IPS DF 19.7 (cell line): ENCODE data around the gene OSBPL10.

Source experiments
- DNase-seq: peaks from one replicate; pipeline ENCODE4 v3.0.0-alpha.2; 2013; ENCODE audit warnings: low read depth, low spot score

The OSBPL10 gene

DNA sequence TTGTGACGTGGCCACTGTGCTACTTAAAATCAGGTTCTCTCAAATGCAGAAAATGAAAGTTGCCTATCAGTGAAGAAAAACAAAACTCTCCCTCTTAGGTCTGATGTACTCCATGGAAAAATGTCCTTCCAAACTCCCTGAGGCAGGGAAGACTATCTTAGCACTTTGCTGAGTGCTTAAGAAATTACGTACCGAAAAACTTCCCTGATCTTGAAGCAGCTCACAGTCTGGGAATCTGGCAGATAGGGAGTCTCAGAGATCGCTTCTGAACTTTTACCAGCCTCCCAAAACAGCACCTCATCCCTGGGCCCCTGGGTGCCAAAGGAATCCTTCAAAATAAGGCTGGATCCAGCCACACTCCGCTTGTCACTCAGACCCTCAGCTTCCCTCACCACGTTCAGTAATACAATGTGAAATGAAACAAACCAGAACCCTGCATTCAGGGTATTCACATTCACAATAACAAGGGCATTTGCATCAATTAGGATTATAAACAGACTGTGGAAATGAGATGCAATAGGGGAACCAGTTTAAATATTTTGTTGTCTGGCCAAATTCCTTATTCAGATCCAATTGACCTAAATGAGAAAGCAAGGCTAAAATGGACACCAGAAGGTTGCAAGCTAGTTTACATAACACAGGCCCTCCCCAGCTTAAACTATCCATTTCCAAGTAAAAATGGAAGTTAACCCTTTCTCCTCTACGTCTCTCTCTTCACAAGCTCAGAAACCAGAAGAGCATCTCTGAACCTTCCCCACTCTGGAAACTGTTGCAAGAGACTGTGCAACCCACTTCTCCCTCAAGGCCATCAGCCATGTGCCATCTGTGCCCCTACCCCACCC lies 20.9 kb downstream of the OSBPL10 start:
- DNase-seq, result no peak

DNA sequence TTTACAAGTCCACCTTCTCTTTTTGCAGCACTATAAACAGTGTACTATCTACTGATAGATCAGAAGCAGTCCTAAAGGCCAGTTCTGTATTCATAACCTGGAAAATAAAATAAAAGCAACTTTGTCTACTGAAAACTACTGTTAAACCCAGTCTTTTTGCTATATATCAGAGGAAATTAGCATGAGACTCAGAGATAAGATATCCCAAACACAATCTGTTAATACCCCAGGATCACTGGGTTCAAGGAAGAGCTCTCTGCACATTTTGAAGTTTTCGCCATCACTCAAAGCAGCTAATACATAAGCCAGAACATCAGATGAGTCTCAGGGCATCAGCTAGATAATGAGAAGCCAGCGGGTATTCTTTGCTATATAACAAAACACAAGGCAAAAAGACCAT lies 21.8 kb downstream of the OSBPL10 start:
- no peak for DNase-seq

DNA sequence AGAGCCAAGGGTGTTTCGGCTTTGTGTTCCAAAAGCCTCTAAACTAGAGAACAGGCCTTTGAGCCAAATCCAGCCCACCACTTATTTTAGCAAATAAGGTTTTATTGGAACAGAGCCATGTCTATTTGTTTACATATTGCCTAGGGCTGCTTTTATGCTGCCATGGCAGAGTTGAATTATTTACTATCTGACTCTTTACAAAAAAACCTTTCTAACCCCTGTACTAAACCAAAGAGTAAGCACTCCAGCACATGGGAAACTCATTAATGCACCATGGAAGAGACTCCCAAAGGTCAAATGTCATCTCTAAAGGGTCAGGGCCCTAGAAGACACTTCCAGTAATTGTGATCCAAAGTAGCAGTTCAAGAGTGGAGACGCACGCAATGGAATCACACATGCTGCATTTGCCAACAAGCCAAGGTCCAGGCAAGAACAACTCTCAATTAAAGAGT lies 22.3 kb downstream of the OSBPL10 start:
- DNase-seq, result no peak

DNA sequence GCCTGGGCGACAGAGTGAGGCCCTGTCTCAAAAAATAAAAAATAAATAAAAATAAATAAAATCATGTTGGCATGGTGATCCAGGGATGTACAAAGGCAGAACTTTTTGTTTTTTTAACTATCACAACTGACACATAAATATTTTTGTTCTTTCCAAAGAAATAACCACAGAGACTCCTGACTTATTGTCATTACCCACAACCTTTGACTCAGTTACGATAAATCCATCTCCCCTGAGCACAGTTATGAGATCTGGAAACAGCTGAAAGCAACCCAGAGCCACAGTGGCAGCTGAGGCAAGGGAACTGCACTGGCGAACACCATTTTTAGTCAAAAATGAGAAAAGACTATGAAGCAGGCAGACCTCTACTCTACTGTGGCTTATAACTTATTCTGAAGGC lies 24.0 kb downstream of the OSBPL10 start:
- DNase-seq, result no peak

DNA sequence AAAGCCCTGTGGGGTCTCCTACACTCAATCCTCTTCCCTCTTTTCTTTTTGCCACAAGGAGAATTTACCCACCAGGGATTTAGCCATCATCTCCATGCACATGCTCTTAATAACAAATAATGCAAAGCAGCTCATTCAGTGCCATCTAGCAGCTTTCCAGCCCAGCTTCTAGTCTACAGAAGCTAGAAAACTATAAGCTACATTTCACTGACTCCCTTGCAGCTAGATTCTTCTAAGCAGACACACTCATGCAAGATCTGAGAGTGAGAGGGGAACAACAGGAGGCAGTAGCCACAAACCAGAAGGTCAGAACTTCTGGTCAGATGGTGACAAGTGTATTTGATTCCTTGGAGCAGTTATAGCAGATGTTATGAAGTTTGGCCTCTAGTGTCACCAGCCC lies 25.5 kb downstream of the OSBPL10 start:
- no peak for DNase-seq

DNA sequence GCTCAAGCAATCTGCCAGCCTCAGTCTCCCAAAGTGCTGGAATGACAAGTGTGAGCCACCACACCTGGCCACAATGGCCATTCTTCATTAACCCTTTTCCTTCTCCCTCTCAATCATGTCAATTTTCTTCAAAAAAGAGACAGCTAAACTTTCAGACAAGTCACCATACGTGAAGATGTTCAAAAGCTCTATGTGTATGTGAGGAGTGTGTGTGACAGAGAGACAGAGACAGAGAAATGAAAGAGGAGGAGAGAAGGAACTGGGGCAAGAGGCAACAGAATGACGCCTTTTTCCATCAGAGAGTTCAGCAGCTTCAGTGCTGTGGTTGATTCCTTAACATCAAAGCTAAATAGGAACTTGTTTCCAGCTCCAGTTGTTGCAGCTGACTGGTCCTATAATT lies 27.4 kb downstream of the OSBPL10 start:
- no peak for DNase-seq

DNA sequence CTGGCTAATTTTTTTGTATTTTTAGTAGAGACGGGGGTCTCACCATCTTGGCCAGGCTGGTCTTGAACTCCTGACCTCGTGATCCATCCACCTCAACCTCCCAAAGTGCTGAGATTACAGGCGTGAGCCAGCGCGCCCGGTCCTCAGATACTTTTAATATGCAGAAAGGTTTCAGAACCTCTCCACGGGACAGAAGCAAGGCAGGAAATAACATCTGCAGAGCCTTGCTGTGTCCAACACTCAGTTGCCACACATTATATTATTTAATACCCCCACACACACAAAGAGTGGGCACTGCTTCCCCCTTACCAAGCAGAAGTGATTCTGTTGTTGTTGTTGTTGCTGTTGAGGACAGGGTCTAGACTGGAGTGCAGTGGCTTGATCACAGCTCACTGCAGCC lies 28.0 kb downstream of the OSBPL10 start:
- DNase-seq, result no peak

DNA sequence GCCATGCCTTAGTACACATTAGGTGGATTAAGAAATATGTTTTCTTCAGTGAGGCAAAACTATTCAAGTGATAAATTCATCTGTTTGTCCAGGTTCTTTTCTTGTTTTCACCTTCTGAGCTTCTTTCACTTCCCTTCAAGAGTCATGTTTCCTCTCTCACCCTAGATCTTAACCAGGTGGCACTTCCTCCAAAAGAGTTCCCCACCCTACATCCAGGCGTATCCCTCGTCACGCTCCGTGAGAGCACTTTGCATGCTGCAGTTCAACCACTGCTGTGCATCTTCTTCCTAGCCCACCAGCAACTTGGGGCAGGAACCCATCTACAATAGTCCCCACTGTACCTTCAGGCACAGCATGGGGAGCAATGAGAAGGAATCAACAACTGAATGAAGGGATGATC lies 28.9 kb downstream of the OSBPL10 start:
- no peak for DNase-seq

DNA sequence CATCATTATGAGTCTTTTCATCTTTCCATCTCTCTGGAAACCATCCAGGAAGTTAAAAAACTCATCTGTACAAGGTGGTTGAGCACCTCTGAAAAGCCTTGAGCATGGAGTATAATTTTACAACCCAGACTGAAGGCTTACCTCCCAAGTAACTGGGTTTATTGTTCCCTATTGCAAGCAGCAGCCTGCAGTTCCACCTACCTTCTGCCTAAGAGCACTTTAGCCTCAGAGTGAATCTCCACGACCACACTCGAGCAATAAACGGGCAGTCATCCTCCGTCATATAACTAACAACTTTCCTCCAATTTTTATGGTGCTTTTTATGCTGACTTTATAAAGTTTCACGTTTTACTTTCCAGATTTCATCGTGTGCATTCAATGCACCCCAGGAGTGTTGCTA lies 32.8 kb downstream of the OSBPL10 start:
- no peak for DNase-seq

DNA sequence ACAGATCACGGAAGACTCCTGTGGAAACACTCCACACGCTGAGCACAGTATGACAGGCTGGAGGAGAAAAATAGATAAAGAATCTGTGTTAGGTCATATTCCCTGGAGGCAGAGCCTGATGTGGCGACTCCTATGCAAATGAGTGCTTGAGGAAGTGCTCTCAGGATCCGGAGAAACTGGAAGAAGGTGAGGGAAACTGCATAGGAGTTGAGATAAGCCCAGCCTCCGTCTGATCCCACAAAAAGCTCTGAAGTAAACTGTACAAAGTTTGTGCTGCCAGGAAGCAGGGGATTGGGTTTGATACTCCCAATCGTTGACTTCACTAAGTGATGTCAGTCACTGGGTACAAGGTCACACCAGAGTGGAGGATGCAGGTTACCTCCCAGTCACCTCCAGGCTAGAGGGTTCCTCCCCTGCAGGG lies 33.4 kb downstream of the OSBPL10 start:
- no peak for DNase-seq

DNA sequence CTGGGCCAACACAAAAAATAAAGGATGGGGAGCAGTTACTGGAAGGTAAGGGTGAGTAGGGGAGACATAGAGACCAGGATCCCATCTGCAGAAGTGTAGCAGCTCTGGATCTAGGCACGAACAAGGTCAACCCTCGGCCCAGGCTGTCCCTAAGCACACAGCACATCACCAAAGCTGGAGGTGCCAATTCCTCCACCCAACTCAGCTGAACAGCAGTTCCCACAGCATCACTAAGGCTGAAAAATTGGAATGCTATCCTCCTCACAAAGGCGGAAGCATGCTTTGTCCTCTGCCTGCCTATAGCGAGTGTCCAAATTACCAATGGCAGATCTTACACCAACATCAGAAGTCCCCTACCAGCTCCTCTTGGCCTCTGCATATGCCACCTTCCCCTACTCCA lies 33.9 kb downstream of the OSBPL10 start:
- DNase-seq, result no peak

DNA sequence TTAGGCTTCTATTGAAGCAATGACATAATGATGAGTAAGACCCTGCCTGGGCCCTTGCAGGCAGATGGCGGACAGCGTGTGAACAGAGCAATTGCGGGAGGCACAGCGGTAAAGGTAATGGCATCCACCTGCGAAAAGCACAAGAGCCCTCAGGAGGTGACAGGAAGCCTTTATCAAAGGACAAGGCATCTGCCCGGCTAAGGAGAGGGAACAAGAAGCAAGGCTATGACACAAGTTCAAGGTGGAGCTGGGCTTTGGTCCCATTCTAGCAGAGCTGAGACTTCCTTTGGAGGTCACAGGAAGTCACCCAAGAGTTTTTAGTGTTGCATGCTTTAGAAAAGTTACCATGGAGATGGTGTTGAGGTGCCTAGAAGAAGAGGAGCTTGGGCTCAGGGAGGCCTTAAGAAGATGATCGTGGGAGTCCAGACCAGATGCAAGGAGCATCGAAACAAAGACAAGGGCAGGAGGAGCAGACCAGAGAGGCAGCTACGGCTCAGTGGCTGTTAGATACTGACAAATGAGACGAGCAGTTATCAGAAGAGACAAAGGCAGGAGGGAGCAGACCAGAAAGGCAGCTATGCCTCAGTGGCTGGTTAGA lies 34.5 kb downstream of the OSBPL10 start:
- DNase-seq, result no peak

DNA sequence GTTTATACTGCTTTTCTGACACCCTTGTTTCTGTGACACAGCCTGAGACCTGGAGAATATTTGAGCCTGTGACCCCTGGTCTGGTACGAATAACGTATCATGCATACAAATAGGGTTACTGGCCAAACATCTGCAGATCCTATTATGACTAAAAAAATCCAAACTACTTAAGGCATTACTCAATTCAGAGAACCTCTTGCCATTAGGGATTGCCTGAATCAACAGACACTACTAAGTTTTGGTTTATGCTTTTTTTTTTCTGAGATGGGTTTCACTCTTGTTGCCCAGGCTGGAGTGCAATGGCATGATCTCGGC lies 35.4 kb downstream of the OSBPL10 start:
- DNase-seq, result no peak

DNA sequence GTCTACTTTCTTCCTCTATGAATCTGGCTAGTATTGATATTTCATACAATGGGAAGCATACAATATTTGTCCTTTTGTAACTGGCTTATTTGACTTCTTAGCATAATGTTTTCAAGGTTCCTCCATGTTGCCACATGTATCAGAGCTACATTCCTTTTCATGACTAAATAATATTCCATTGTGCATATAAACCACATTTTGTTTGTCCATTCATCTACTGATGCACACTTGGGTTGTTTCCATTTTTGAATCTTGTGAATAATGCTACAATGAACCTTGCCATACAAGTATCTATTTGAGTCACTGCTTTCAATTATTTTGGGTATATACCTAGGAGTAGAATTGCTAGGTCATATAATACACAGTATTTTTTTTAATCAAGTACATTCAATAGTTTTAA lies 38.0 kb downstream of the OSBPL10 start:
- DNase-seq, result no peak

DNA sequence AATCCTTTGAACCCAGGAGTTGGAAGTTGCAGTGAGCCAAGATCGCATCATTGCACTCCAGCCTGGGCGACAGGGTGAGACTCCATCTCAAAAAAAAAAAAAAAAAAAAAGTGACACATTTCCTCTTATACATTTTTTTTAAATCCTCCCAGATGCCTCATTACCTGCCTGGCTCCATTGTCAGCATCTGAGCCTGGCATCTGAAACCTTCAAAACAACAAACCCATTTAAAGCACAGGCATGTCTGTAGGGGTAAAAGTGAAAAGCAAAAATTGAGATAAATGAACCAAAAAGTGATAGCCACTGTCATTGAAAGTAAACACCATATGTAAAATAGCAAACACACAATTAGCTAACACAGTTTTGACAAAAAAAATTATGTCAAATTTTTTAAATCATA lies 38.6 kb downstream of the OSBPL10 start:
- DNase-seq, result no peak

DNA sequence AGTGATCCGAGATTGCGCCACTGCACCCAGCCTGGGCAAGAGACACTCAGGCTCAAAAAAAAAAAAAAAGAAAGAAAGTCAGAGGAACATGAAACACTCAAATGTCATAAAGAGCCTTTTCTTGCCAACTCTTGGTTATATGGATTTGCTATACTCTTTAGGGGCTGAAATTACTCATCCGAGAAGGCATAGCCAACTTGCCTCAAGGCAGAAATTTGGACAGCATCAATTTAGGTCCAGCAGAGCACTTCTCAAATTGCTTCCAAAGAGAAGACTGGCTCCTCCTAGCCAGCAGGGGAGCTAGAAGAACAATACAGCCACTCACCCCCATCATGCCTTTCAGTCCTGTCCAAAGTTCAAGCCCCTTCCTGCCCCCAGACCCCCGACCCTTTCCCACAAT lies 43.8 kb downstream of the OSBPL10 start:
- no peak for DNase-seq

DNA sequence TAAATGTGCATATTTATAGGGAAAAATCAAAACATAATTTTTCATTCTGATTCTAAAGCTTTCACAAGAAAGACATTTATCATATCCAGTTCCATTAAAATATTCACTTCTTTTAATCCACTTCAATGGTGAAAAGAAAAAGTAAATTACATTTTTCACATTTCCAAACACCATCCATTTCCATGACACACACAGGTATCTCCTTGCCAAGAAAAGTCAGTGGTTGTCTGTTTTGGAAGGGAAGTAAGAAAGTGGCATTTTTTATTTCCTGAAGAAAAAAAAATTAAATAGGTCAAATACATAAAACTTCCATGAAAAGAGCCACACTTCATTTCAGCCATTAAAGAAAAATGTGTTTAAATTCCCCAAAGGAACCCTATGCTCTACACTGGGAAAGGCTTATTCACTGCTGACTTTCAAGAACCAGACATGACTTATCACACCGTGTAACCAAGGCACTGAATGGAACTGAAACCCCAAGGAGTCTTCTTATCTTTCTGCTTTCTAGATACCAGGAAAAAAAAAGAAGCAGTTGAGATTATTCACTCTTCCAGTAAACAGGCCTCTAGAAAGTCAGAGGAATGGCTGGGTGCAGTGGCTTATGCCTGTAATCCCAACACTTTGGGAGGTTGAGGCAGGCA lies 44.5 kb downstream of the OSBPL10 start:
- no peak for DNase-seq

DNA sequence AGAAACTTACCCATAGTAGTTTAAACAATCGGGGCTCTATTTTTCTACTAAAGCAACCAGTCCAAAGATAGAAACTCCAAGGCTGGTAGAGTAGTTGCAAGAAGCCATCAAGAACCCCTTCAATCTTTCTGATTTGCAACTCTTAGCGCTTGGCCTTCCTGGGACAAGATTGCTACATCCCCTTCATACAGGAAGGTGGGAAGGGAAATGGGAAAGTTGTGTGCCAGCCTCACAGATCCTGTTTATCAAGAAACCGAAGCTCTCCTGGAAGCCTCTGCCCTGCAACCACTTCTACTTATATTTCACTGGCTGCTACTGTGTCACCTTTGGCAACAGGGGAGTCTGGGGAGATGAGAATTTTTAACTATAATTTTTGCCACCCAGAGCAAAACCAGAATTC lies 46.2 kb downstream of the OSBPL10 start:
- DNase-seq, result no peak

DNA sequence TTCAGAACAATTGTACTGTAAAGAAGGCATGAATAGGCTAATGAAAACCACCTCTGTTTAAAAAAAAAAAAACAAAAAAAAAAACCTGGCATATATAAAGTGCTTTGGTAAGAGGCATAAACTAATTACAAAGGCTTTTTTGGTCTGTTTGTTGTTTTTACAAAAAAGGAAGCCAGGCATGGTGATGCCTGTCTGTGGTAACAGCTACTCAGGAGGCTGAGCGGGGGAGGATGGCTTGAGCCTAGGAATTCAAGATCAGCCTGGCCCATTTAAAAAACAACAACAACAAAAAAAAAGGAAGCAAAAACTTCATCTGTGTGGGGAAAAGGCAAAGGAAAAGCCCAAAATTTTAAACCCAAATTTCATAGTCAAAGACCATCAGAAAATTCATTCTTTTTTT lies 47.0 kb downstream of the OSBPL10 start:
- no peak for DNase-seq

DNA sequence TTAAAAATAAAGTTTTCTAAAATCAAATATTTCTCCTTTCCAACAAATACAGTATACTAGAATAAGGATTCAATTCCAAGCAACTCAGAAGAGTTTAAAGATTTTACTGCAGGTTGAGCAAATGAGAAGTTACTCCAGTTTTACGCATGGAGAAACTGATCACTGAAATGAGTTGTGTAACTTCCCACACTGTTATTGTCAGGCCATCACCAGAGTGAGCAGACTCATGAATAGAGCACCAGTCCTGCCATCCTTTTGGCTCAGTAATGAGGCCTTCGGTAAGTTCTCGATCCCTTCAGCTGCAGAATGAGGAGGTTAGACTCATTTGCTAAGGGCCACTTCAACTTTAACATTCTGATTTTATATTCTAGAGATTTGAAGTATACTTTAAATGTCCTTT lies 48.1 kb downstream of the OSBPL10 start:
- DNase-seq, result no peak

DNA sequence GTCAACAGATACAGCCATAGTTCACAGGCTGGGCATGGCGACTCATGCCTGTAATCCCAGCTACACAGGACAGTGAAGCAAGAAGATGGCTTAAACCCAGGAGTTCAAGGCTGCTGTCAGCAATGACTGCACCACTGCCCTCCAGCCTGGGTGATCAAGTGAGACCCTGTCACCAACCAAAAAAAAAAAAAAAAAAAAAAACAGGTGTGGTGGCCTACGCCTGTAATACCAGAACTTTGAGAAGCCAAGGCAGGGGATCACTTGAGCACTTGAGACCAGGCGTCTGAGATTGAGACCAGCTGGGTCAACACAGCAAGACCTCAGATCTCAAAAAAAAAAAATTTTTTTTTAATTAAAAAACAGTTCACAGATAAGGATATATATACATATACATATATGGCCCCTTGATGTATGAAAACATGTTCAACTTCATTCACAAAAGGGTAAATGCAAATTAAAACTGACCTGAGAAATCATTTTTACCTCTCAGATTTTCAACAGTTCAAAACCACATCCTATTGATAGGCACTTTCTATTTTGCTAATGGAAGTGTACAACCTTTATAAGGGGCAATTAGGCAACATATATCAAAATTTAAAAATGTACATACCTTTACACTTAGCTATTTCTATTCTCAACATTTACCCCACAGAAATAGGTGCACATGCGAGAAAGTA lies 51.1 kb downstream of the OSBPL10 start:
- DNase-seq, result no peak

DNA sequence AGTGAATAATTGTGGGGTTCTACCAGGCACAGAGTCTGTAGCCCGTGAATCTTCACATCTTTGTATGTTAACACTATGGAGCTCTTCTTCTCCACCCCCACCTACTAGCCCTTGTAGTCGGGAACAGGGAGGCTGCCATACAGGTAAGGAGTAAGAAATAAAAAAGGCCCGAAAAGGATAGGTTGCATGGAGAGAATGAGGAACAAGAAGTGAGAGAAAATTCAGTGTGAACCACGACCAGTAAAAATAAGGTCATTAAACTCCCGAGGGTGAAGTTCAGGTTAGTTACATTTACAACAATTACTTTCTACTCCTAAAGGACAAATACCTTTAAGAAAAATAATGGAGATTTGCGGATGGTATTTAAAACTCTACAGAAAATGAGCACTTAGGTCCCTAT lies 53.3 kb downstream of the OSBPL10 start:
- DNase-seq, result no peak

DNA sequence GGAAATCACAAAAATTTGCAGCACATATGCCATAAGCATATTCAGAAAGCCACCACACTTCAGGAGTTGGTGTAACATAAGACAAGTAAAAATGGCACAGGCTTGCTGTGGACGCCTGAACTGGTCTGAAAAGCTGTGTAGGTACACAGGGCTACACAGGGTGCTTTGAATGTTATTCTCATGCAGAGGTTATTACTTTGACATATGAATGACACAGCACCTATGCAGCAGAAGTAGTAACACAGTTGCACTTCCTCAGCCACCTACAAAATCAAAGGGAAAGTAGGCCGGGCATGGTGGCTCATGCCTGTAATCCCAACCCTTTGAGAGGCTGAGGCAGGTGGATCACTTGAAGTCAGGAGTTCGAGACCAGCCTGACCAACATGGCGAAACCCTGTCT lies 54.5 kb downstream of the OSBPL10 start:
- no peak for DNase-seq
